ENCODE data around the gene CCNI2. TPM values are rescaled to one million over a fixed set of nuclear protein-coding genes. Genes with fewer than 3 reads are reported as not detected.

Gene CCNI2
- total and polyA plus RNA-seq, 12 donors: 0.01 to 0.75 (median 0.09) TPM; not detected in 7

DNA sequence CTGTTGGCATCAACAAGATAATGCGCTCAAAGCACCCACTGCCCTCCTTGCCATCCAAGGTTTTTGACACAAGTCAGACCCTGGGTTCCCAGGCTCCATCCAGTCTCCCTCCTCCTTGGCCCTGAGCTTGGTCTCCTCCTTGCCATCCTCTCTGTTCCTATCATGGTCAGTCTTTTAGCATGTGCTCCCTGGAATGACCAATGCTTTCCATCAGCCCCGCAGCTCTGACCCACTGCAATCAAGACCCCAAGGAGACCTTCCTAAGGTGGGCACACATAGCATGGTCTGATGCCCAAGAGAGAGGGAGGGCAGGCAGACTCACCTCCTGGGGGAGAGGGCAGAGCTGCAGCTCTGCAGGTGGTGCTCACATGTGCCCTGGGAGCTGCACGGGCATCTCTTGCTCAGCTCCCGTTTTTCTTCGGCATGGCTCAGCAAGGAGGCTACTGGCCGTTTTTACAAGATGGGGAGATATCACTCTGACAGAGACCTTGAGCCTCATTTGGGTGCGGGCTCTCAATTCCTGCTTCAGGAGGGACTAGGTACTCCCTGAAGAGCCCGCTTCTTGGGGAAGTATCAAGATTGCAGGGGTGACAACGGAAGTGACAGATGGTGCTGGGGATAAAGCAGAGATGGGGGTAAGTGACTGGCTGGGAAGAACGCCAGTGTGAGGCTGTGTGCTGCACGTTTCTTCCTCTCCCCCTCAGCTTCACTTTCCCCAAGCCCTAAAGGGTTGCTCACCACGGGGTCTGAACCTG lies 26.6 kb downstream of the CCNI2 start:
- no peak for DNase-seq

DNA sequence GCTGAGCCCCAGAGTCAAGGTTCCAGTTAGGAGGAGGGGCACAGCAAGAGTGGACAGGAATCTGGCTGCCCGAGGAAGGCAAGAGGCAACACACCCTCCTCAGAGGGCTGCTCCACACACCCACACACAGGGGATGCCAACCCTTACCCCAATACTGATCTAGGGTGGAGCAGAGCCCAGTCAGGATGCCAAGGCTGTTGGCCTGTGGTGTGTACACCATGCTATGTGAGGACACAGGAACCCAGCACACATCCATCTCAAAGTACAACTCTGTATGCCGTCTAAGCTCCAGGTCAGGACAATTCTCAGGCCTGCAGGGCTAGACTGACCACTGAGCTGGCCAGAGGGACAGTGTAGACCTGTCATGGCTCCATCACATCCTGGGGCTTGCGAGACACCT lies 27.2 kb downstream of the CCNI2 start:
- peak overlapping the region in 7 of 10 donors; percentile 14 to 93 (median 78) for H3K27ac ChIP-seq
- no peaks in the 10 kb centered on the region for H3K36me3 ChIP-seq
- H3K27me3 ChIP-seq: peaks cover 0 to 27% (median 0%) of the 10 kb centered on the region in 7 donors
- no peak for DNase-seq
- TF ChIP-seq, protein P1, sequence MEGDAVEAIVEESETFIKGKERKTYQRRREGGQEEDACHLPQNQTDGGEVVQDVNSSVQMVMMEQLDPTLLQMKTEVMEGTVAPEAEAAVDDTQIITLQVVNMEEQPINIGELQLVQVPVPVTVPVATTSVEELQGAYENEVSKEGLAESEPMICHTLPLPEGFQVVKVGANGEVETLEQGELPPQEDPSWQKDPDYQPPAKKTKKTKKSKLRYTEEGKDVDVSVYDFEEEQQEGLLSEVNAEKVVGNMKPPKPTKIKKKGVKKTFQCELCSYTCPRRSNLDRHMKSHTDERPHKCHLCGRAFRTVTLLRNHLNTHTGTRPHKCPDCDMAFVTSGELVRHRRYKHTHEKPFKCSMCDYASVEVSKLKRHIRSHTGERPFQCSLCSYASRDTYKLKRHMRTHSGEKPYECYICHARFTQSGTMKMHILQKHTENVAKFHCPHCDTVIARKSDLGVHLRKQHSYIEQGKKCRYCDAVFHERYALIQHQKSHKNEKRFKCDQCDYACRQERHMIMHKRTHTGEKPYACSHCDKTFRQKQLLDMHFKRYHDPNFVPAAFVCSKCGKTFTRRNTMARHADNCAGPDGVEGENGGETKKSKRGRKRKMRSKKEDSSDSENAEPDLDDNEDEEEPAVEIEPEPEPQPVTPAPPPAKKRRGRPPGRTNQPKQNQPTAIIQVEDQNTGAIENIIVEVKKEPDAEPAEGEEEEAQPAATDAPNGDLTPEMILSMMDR (IDR thresholded peaks at IDR 0.05): no peak
- intact Hi-C loops (cut with DNase I): loop anchor here in 2 of 10 donors (2.0 to 5.0 kb wide), 3 partner anchors 28 to 43 kb away; partner anchors contain the start of genes CCNI2 (in 1 of the 2) and KIF3A (in 1 of the 2)
- peaks cover 13 to 77% (median 66%) of the 10 kb centered on the region in 9 donors for H3K4me1 ChIP-seq
- ATAC-seq: no peak
- H3K9me3 ChIP-seq: no peaks in the 10 kb centered on the region
- WGBS, 2 donors: 56 to 58% methylated on average over 3 of the region's 3 CpGs
- H3K4me3 ChIP-seq: no peak overlapping the region

More for the DNA sequence above, 26.6 kb downstream of the CCNI2 start:
- H3K27ac ChIP-seq: peak overlapping the region in 7 of 10 donors; percentile 1 to 91 (median 15)
- 74 to 78% methylated on average over 12 of the region's 12 CpGs for WGBS, 2 donors
- no peaks in the 10 kb centered on the region for H3K36me3 ChIP-seq
- TF ChIP-seq, protein P1 (IDR thresholded peaks at IDR 0.05): no peak
- no peak for ATAC-seq
- intact Hi-C loops (cut with DNase I): loop anchor here in 2 of 10 donors (2.0 to 5.0 kb wide), 3 partner anchors 27 to 44 kb away; partner anchors contain the start of genes CCNI2 (in 1 of the 2) and KIF3A (in 1 of the 2)
- H3K9me3 ChIP-seq: no peaks in the 10 kb centered on the region
- peaks cover 0 to 21% (median 0%) of the 10 kb centered on the region in 7 donors for H3K27me3 ChIP-seq
- H3K4me3 ChIP-seq: no peak overlapping the region
- H3K4me1 ChIP-seq: peaks cover 13 to 84% (median 66%) of the 10 kb centered on the region in 9 donors

DNA sequence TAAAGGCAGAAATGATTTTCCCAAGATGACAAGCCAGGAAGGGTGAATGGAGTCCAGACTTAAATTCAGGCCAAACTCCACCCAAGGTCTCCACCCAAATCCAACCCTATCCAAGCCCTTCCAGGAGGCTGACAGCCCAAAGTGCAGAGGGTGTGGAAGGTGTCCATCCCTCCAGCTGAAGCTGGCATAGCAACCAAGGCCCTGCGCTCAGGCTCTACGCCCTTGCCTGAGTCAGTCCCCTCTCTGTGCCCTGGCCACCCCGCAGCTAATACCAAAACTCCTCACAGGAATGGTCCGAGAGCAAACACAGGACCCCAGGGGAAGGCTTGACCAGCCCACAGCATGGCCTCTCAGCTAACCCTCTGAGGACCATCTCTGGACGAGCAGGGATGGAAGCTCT lies 27.7 kb downstream of the CCNI2 start:
- H3K9me3 ChIP-seq: no peaks in the 10 kb centered on the region
- H3K4me3 ChIP-seq: peak overlapping the region in 3 of 10 donors; percentile 74 to 97 (median 91)
- WGBS, 2 donors: 73 to 78% methylated on average over 5 of the region's 5 CpGs
- ATAC-seq: peak in 1 of 8 donors; percentile 6
- peak overlapping the region in 7 of 10 donors; percentile 78 to 93 (median 91) for H3K27ac ChIP-seq
- H3K4me1 ChIP-seq: peaks cover 13 to 74% (median 66%) of the 10 kb centered on the region in 9 donors
- TF ChIP-seq, protein P1 (IDR thresholded peaks at IDR 0.05): no peak
- H3K27me3 ChIP-seq: peaks cover 0 to 32% (median 0%) of the 10 kb centered on the region in 7 donors
- no peaks in the 10 kb centered on the region for H3K36me3 ChIP-seq
- DNase-seq: peak in 1 of 2 donors; percentile 33
- intact Hi-C loops (cut with DNase I): loop anchor here in 3 of 10 donors (2.0 to 5.0 kb wide), 3 partner anchors 28 to 42 kb away; partner anchors contain the start of genes KIF3A (in 2 of the 3) and CCNI2 (in 1 of the 3)

DNA sequence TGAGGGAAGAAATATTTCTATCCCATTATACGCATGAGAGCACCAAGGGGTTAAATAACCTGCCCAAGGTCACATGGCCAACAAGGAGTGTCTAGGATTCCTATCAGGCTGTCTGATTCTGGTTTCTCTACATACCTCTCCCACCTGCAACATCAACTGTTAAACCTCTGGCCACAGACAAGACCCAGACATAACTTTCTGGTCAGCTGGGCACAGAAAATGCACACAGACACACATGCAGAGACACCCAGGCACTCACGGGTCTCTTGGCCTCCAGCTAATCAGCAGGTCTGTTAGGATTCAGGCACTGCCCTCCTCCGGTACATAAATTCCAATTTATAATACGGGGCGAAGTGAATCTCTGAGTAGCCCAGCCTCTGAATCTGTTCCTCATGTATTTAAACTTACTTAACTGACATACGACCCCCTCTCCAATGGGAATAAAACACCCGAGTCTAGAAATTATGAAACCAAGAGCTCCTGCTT lies 28.3 kb downstream of the CCNI2 start:
- Histone ChIP-seq H3K9me3 (no peaks in the 10 kb centered on the region), H3K27me3 (peaks cover 0 to 38% (median 0%) of the 10 kb centered on the region in 7 donors), H3K4me3 (peak overlapping the region in 9 of 10 donors; percentile 74 to 97 (median 90)), H3K27ac (peak overlapping the region in 8 of 10 donors; percentile 78 to 93 (median 90)), H3K4me1 (peaks cover 13 to 70% (median 62%) of the 10 kb centered on the region in 9 donors), H3K36me3 (no peaks in the 10 kb centered on the region)
- TF ChIP-seq, protein P1 (IDR thresholded peaks at IDR 0.05): no peak
- DNase-seq: no peak
- ATAC-seq: peak in 1 of 8 donors; percentile 20
- intact Hi-C loops (cut with DNase I): loop anchor here in 2 of 10 donors (2.0 to 5.0 kb wide), 2 partner anchors 29 to 38 kb away; partner anchors contain the start of genes CCNI2 (in 1 of the 2) and KIF3A (in 1 of the 2)
- 30 to 43% methylated on average over 7 of the region's 7 CpGs for WGBS, 2 donors
